RPMI8226 (cell line): ENCODE results near the gene FAAH.

Source experiments
- DNase-seq: peaks from one replicate; pipeline ENCODE4 v3.0.0-alpha.2; 2015

FAAH gene

GRCh38 chr1:46451948-46452930 lies 58.1 kb downstream of the FAAH start:
- no peak for DNase-seq

- no peak for DNase-seq
These were observed 58.8 kb downstream of the FAAH start for GRCh38 chr1:46452931-46453325.

GRCh38 chr1:46453449-46453848 lies 59.3 kb downstream of the FAAH start:
- DNase-seq, result no peak

GRCh38 chr1:46455951-46456350 lies 61.8 kb downstream of the FAAH start:
- DNase-seq, result no peak

GRCh38 chr1:46456411-46456963 lies 62.4 kb downstream of the FAAH start:
- DNase-seq, result no peak

- DNase-seq, result no peak
These were observed 63.1 kb downstream of the FAAH start for GRCh38 chr1:46457178-46457577.

- no peak for DNase-seq
These were observed 64.1 kb downstream of the FAAH start for GRCh38 chr1:46458190-46458589.

- no peak for DNase-seq
These were observed 64.7 kb downstream of the FAAH start for GRCh38 chr1:46458846-46459245.

- DNase-seq, result no peak
These were observed 65.2 kb downstream of the FAAH start for GRCh38 chr1:46459315-46459714.

GRCh38 chr1:46461017-46461808 lies 67.1 kb downstream of the FAAH start:
- DNase-seq, result no peak

GRCh38 chr1:46461809-46462448 lies 67.8 kb downstream of the FAAH start:
- DNase-seq, result no peak
